HG03558 (cell line): Measurements from ENCODE around the gene NXPE4.

ENCODE experiments used
- ATAC-seq: cut with Tn5 transposase; IDR thresholded peaks from one replicate; pipeline ENCODE4 v1.9.1; 2021; ENCODE audit warnings: moderate number of reproducible peaks; ENCODE audit not compliant: unreplicated experiment; ENCODE audit errors: extremely low read depth

NXPE4 gene

GRCh38 chr11:114564831-114565230 lies 30.8 kb downstream of the NXPE4 start:
- ATAC-seq = no peak

DNA sequence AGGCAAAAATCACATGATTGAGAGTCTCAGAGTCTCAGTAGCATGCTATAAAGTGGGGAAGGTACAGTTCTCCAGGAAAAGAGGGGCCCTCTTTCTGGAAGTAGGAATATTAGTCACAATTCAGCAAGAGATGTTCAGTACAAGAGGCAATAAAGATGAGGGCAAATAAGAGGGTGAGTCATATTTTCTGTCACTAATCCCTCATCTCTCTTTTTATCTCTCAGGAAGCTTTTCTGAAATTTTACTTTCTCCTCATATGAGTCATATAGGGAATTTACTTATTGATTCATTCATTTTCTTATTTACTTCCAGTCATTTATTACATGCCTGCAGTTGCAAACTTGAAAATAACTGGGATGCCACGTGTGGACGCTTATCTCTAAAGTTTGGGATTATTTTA lies 32.5 kb downstream of the NXPE4 start:
- no peak for ATAC-seq

DNA sequence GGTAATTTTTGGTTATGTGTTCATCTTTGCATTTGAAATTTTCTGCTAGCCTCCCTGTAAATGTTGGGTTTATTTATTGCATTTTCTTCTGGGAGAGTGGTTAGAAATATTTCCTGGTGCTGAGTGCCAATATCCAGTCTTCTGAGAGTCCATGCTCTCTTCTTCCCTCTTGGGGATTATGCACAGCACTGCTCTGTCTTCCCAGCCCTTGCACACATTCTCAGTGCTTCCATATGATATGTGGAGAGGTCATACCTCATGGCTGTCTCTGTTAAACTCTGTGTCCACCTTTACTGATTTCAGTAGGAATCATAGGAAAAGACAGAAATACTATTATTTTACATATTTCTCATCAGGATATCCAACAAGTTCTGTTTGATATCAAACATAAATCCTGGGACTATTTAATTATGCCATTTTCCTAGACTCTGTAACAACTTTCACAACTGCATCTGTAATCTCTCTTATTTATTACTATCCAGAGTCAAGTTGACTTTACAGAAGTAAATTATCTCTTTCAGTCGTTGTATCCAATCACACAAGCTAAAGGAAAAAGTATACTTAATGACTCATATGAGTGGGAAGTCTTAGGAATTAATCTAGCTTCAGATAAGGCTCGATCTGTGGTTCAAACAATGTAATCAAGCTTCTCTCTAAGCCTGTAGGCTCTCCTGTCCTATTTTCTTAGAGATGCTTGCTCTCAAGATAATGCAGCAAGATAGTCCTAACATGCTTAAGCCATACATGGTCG lies 33.2 kb downstream of the NXPE4 start:
- no peak for ATAC-seq

DNA sequence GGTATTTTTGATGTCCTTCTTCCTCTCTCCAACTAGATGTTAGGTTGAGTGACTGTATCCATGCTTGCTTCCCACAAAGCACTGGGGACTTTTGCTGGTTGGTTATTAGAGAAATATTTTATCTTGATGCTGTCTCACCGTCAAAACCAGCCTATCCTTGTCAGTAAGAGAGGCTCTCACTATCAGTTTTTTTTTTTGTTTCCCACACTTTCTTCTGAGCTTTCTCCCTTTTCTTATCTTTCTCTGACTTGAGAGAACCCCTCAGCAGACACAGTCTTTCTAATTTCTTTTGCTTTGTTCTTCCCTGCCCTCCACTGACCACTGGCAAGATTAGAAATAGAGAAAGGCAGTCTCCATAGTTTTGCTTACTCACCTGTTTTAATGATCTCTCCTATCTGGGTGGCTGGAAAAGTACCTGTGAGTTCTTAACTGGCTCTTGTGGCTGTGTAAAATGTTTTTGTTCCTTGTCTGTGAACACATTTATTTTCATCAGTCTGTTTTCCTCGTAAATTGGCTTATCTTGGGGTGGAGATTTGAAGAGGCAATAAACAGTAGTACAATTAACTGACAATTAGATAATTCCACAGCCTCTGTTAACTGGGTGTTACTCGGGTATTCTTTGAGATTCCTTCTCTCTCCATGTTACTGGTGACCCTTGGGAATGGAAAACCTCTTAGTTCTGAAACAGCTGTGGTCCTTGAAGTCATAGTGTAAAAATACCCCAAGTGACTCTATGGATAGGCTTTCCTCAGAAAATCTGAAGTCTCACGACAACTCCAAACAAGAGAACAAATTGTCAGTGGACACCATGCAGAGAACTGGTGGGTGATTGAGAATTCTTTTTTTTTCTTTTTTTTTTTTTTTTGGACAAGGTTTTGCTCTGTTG lies 35.9 kb downstream of the NXPE4 start, which contains the start of gene NXPE1:
NXPE1 (minus strand) TSS at position 457 of the 886 bp plus-strand sequence. CDS start 8,680 bp downstream, outside the sequence.
- ATAC-seq = no peak

- ATAC-seq = no peak
Observed at GRCh38 chr11:114556135-114556534, 39.5 kb downstream of the NXPE4 start.

DNA sequence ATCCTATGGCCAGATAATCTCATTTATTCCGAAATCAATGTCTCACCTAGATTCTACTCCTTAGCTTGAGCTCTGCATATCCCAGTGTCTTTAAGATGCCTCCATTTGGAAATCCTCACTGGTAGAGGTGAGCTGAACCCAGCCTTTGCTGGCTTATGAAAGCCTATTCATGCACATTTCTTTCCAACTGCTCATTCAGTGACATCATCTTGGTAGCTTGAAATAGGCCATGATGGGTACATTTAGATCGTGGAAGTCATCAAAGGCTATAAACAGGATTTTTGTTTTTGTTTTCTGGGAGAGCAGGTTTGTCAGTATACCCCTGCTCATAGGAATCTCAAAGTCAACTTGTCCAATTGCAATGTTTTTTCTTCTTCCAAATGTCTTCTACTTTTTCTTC lies 41.9 kb downstream of the NXPE4 start:
- no peak for ATAC-seq

DNA sequence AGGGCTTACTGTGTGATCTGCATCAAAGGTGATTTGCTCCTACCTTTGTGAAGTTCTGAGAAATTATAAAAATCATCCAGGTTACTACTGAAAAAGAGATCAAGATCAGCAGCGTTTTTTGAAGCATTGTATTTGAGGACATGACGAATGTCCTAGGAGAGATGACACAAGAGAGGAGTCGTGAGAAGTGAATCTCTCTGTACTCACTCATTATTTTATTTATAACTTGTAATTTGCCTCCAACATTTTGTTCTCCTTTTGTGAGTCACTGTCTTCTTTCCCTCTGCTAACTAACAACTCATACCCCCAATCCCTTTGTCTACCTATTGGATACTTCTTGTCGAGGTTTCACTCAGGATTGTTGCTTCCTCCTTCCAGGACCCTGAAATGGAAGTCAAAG lies 44.5 kb downstream of the NXPE4 start:
- no peak for ATAC-seq

DNA sequence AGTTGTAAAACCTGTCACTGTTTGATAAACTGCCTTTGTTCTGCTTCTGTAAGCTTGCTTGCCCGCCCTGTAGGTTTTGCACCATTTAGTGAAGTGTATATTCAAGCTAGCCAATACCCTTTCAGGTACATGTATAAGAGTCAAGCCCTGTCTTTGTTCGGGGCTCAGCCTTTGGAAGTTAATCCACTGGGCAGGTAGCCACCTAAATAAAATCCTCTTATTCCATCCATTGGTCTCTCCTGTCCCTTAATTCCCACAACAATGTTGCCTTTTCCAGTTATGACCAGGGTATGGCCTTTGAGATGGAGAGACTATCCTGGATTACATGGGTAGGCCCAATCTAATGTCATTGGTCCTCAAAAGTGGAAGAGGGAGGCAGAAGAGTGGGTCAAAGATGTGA lies 69.9 kb downstream of the NXPE4 start:
- no peak for ATAC-seq

GRCh38 chr11:114524122-114524521 lies 71.5 kb downstream of the NXPE4 start:
- ATAC-seq = no peak

DNA sequence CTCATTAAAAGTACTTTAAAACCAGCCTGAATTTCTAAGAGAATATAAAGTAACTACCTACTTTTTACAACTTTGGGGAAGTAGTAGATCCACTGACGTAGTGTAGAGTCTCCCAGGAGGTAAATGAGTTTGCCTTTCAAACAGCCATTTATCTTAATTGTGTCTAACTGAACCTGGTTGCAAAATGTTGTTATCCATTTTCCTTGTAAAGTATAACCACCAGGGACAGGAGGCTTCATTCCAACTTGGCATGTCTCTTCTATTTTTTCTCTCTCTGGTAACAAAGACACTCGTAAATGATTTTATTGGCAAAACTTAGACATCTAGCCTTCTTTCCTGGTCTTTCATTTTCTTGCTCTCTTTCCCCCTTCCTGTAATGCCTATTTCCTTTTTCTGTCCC lies 72.8 kb downstream of the NXPE4 start:
- ATAC-seq = no peak
